Transverse colon (tissue), 4 donors: Measurements from ENCODE around the gene FCHSD2.

Experiments
- CTCF ChIP-seq, 5 experiments: fragments of 200-600 bp in 3 of 5; fragments of 450-650 bp in 2 of 5; sonication (generic) in 3 of 5; IDR thresholded peaks; 1 replicate in 2 of 5; 2 replicates in 3 of 5; pipeline ENCODE4 v1.5.1; 2016 to 2017; ENCODE audit warnings: antibody characterized with exemption in 5 of 5, inconsistent platforms in 3 of 5, mild to moderate bottlenecking in 2 of 5, moderate library complexity in 1 of 5
- EP300 ChIP-seq: sonication (generic); formaldehyde crosslinking; IDR thresholded peaks from one replicate; pipeline ENCODE4 v1.6.1; 2017; ENCODE audit warnings: antibody characterized with exemption, low read depth
- POLR2A ChIP-seq: fragments of 450-650 bp; IDR thresholded peaks from one replicate; pipeline ENCODE4 v1.6.1; 2016; ENCODE audit warnings: antibody characterized with exemption, mild to moderate bottlenecking, moderate library complexity
- POLR2AphosphoS5 ChIP-seq, 3 donors: sonication (generic); formaldehyde crosslinking; IDR thresholded peaks; one replicate each; pipeline ENCODE4 v1.6.1; 2016; ENCODE audit warnings: antibody characterized with exemption in 3 of 3

- TF ChIP-seq CTCF (IDR thresholded peaks at IDR 0.05) (no peak), POLR2A (no peak), POLR2AphosphoS5 (IDR thresholded peaks at IDR 0.05) (no peak), EP300 (no peak)
Measured at GRCh38 chr11:72815110-72815618, 327.0 kb downstream of the FCHSD2 start.
